Caco-2 (cell line): Measurements from ENCODE around the gene ZAR1. TPM values are rescaled to one million over a fixed set of nuclear protein-coding genes. Genes with fewer than 3 reads are reported as not detected.

Source experiments
- BruUV-seq: library from RNA; stranded (reverse); fragments of 400-500 nt; replicated peaks from 2 replicates; lab custom pipeline; 2021; lab: Mats Ljungman, UMichigan
- CTCF ChIA-PET: fragments of 300-600 bp; sonication (Branson Sonifier 250); formaldehyde crosslinking; loops from one replicate; lab custom pipeline; 2022; ENCODE audit warnings: antibody characterized with exemption; lab: Charles Lee
- POLR2A ChIA-PET: fragments of 300-600 bp; sonication (Branson Sonifier 250); formaldehyde crosslinking; loops from one replicate; lab custom pipeline; 2022; ENCODE audit warnings: antibody characterized with exemption; lab: Charles Lee
- DNase-seq, 2 experiments: peaks; one replicate each; pipeline versions ENCODE4 v3.0.0 to v3.0.0-alpha.2; 2020 to 2022
- H3K27me3 ChIP-seq: replicated peaks from 2 replicates; pipeline ENCODE4 v1.6.0; 2011; ENCODE audit warnings: low read length; ENCODE audit not compliant: control insufficient read depth, insufficient read depth
- H3K36me3 ChIP-seq: 2 replicates; pipeline ENCODE4 v1.5.1; 2011; ENCODE audit warnings: low read length; ENCODE audit not compliant: control insufficient read depth, insufficient read depth
- H3K4me1 ChIP-seq: fragments of 250-450 bp; sonication (Bioruptor Pico); 2 replicates; pipeline ENCODE4 v1.5.1; 2020; ENCODE audit warnings: mild to moderate bottlenecking
- H3K4me3 ChIP-seq: 2 replicates; pipeline ENCODE4 v1.5.1; 2011; ENCODE audit warnings: low read depth, mild to moderate bottlenecking, control low read depth, low read length
- H3K9me3 ChIP-seq: fragments of 250-450 bp; sonication (Bioruptor Pico); 2 replicates; pipeline ENCODE4 v1.5.1; 2020; ENCODE audit warnings: mild to moderate bottlenecking, moderate library complexity
- H3K27ac Mint-ChIP-seq: one replicate; pipeline ENCODE4 v1.8.0; 2022; ENCODE audit warnings: mixed read lengths; ENCODE audit not compliant: unreplicated experiment
- H3K27me3 Mint-ChIP-seq: one replicate; pipeline ENCODE4 v1.8.0; 2022; ENCODE audit warnings: mixed read lengths; ENCODE audit not compliant: insufficient read depth, unreplicated experiment
- H3K36me3 Mint-ChIP-seq: one replicate; pipeline ENCODE4 v1.8.0; 2022; ENCODE audit warnings: mild to moderate bottlenecking, mixed read lengths; ENCODE audit not compliant: insufficient read depth, unreplicated experiment
- H3K4me1 Mint-ChIP-seq: one replicate; pipeline ENCODE4 v1.8.0; 2022; ENCODE audit warnings: low read depth, mixed read lengths; ENCODE audit not compliant: unreplicated experiment
- H3K4me3 Mint-ChIP-seq: one replicate; pipeline ENCODE4 v1.8.0; 2022; ENCODE audit warnings: mild to moderate bottlenecking, moderate library complexity, mixed read lengths; ENCODE audit not compliant: unreplicated experiment
- H3K9me3 Mint-ChIP-seq: one replicate; pipeline ENCODE4 v1.8.0; 2022; ENCODE audit warnings: mixed read lengths; ENCODE audit not compliant: unreplicated experiment
- intact Hi-C: fragments of 100-400 bp; cut with micrococcal nuclease; formaldehyde crosslinking; loops from one replicate; pipeline ENCODE4 v1.10.0; 2022; ENCODE audit not compliant: unreplicated experiment
- total RNA-seq: library from RNA; stranded (reverse); gene quantifications from 2 replicates; pipeline ENCODE4 v1.2.3, GENCODE V29; 2022
- TF ChIP-seq, protein P1 (sequence below), 2 experiments: fragments of 200-600 bp in 1 of 2; IDR thresholded peaks; 1 replicate in 1 of 2; 2 replicates in 1 of 2; pipeline versions ENCODE4 v1.5.1 to v1.8.0; 2011 to 2022; ENCODE audit warnings: antibody characterized with exemption in 1 of 2, control low read depth in 1 of 2, inconsistent platforms in 1 of 2, low read depth in 1 of 2, low read length in 1 of 2, mild to moderate bottlenecking in 1 of 2, moderate library complexity in 1 of 2; ENCODE audit not compliant: insufficient read depth in 1 of 2, severe bottlenecking in 1 of 2, unreplicated experiment in 1 of 2

ZAR1 gene
- total RNA-seq, 1 experiment from 2014 or later: not detected

DNA sequence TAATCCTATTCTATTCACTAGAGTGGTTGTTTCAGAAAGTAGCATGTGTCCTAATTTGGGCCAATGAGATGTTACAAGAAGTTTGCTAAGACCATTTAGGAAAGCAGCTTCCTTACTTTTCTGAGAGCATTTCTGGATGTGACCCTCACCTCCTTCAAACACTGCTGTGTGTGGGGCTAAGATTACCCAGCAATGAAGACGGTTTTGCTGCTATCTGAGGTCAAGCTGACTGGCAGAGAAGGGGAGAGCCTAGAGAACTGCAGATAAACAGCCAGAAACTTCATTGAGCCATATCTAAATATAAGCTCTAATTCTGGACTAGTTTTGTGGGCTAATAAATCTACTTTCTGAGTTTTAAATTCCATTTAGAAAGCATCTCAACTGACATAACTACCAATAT is 36.4 kb downstream of the ZAR1 start:
- H3K36me3 Mint-ChIP-seq: peaks cover 28% of the 10 kb centered on the region
- DNase-seq: no peak
- BruUV-seq: no TSS peak
- H3K4me1 ChIP-seq: no peaks in the 10 kb centered on the region
- H3K9me3 ChIP-seq: no peaks in the 10 kb centered on the region
- CTCF ChIA-PET: no interaction called here
- no peaks in the 10 kb centered on the region for H3K27me3 ChIP-seq
- no peaks in the 10 kb centered on the region for H3K27me3 Mint-ChIP-seq
- H3K4me3 Mint-ChIP-seq: no peak overlapping the region
- no peaks in the 10 kb centered on the region for H3K36me3 ChIP-seq
- TF ChIP-seq, protein P1, sequence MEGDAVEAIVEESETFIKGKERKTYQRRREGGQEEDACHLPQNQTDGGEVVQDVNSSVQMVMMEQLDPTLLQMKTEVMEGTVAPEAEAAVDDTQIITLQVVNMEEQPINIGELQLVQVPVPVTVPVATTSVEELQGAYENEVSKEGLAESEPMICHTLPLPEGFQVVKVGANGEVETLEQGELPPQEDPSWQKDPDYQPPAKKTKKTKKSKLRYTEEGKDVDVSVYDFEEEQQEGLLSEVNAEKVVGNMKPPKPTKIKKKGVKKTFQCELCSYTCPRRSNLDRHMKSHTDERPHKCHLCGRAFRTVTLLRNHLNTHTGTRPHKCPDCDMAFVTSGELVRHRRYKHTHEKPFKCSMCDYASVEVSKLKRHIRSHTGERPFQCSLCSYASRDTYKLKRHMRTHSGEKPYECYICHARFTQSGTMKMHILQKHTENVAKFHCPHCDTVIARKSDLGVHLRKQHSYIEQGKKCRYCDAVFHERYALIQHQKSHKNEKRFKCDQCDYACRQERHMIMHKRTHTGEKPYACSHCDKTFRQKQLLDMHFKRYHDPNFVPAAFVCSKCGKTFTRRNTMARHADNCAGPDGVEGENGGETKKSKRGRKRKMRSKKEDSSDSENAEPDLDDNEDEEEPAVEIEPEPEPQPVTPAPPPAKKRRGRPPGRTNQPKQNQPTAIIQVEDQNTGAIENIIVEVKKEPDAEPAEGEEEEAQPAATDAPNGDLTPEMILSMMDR (IDR thresholded peaks at IDR 0.05; ENCODE audit: insufficient read depth in 1 of 2, low read depth in 1 of 2, low read length in 1 of 2, severe bottlenecking in 1 of 2, unreplicated experiment in 1 of 2): no peak
- no peaks in the 10 kb centered on the region for H3K9me3 Mint-ChIP-seq
- no peak overlapping the region for H3K4me3 ChIP-seq
- intact Hi-C loops: no loop called here
- POLR2A ChIA-PET: no interaction called here
- no peak overlapping the region for H3K27ac Mint-ChIP-seq
- H3K4me1 Mint-ChIP-seq: no peaks in the 10 kb centered on the region

DNA sequence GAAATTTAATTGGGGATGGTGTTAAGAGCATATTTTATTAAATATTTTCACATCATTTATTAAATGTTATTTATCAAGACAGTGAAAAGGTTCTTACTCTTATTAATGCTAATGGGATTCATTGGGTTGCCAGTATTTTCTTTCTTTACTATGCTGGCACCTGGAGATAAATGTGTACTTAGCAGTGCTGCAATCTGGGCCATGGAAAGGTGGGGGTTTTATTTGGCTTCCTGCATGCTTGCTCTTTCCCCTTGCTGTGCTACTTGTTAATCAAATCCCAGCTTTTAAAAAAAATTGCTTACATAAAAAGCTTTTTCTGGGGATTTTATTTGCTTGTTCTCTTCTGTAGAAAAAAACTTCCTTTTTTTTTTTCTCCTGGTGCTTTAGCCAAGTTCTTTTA is 48.3 kb downstream of the ZAR1 start:
- TF ChIP-seq, protein P1 (IDR thresholded peaks at IDR 0.05; ENCODE audit: insufficient read depth in 1 of 2, low read depth in 1 of 2, low read length in 1 of 2, severe bottlenecking in 1 of 2, unreplicated experiment in 1 of 2): no peak
- CTCF ChIA-PET: no interaction called here
- Mint-ChIP-seq H3K4me1 (no peaks in the 10 kb centered on the region), H3K27me3 (no peaks in the 10 kb centered on the region), H3K36me3 (peaks cover 12% of the 10 kb centered on the region), H3K9me3 (no peaks in the 10 kb centered on the region), H3K4me3 (no peak overlapping the region), H3K27ac (no peak overlapping the region)
- Histone ChIP-seq H3K4me3 (no peak overlapping the region), H3K4me1 (no peaks in the 10 kb centered on the region), H3K27me3 (no peaks in the 10 kb centered on the region), H3K36me3 (no peaks in the 10 kb centered on the region; the same call in 1 of the 2 replicates), H3K9me3 (no peaks in the 10 kb centered on the region)
- BruUV-seq: no TSS peak
- intact Hi-C loops: no loop called here
- POLR2A ChIA-PET: no interaction called here
- no peak for DNase-seq

DNA sequence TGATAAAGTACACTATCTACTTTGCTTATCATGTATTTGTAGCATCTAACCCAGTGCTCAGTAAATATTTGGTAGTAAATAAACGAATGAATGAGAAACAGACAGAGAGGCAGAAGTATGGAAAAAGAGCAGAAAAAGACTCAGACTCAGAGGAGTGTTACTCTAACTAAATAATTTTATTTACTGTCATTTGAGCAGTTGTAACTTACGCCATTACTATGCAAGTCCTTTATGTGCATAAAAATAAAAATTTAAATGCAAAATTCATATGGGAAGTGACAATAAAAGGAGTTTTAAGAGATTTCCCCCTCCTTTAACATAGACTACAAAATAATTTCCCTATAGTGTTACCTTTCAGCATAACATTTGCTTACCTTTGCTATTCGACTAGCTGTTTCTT is 49.5 kb downstream of the ZAR1 start:
- Mint-ChIP-seq H3K27me3 (no peaks in the 10 kb centered on the region), H3K4me1 (no peaks in the 10 kb centered on the region), H3K27ac (no peak overlapping the region), H3K9me3 (no peaks in the 10 kb centered on the region), H3K36me3 (peaks cover 12% of the 10 kb centered on the region), H3K4me3 (no peak overlapping the region)
- ChIA-PET POLR2A (no interaction called here), CTCF (no interaction called here)
- Histone ChIP-seq H3K27me3 (no peaks in the 10 kb centered on the region), H3K4me1 (no peaks in the 10 kb centered on the region), H3K4me3 (no peak overlapping the region), H3K9me3 (no peaks in the 10 kb centered on the region), H3K36me3 (no peaks in the 10 kb centered on the region; the same call in 1 of the 2 replicates)
- TF ChIP-seq, protein P1 (IDR thresholded peaks at IDR 0.05; ENCODE audit: insufficient read depth in 1 of 2, low read depth in 1 of 2, low read length in 1 of 2, severe bottlenecking in 1 of 2, unreplicated experiment in 1 of 2): no peak
- intact Hi-C loops: no loop called here
- DNase-seq: no peak
- no TSS peak for BruUV-seq
